Measurements from ENCODE around the gene ZNF345.

Gene ZNF345

GRCh38 chr19:36850559-36851442 is at the start of gene ZNF345:
TSS of gene ZNF345 (plus strand) at chr19:36850876. CDS start at chr19:36876831, 25,955 bp downstream.
- in situ Hi-C loops (cut with HindIII; ENCODE audit: low sequenced_read_pairs) = no loop called here

GRCh38 chr19:36805364-36805763 is 45.3 kb upstream of the ZNF345 start:
- in situ Hi-C loops (cut with HindIII; ENCODE audit: low sequenced_read_pairs) = no loop called here

DNA sequence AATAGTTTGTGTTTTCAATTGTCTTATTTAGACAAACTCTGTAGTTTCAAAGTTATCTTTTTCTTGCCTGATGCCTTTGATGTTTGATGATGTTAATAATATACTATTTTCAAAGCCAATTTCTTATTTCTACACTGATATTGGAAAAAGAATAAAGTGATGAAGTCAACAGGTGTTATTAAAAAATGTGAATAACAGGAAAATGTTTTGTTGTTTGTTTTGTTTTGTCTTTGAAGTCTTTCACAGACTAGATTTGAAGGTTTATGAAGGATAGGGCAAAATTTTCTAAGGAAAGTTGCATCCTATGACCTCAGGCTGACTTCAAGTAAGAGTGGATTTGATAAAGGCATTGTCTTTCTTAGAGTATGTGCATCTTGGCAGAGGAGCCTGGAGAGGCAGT is 43.6 kb upstream of the ZNF345 start:
- in situ Hi-C loops (cut with HindIII; ENCODE audit: low sequenced_read_pairs) = no loop called here

DNA sequence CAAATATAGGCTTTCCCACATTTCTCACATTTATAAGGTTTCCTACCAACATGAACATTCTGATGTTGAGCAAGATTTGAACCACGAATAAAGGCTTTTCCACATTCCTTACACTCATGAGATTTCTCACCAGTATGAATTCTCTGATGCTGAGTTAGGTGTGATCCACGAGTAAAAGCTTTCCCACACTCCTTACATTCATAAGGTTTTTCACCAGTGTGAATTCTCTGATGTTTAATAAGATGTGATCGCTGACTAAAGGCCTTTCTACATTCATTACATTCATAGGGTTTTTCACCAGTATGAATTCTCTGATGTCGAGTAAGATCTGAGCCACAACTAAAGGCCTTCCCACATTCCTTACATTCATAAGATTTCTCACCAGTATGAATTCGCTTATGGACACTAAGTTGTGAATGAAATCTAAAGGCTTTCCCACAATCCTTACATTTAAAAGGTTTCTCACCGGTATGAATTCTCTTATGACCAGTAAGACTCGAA is 31.5 kb upstream of the ZNF345 start:
- in situ Hi-C loops (cut with HindIII; ENCODE audit: low sequenced_read_pairs) = no loop called here

- in situ Hi-C loops (cut with HindIII; ENCODE audit: low sequenced_read_pairs) = no loop called here
These were observed 28.9 kb upstream of the ZNF345 start for GRCh38 chr19:36821758-36822157.

GRCh38 chr19:36833430-36833829 is 17.2 kb upstream of the ZNF345 start:
- in situ Hi-C loops (cut with HindIII; ENCODE audit: low sequenced_read_pairs) = no loop called here

- in situ Hi-C loops (cut with HindIII; ENCODE audit: low sequenced_read_pairs) = no loop called here
These were observed 13.3 kb upstream of the ZNF345 start for GRCh38 chr19:36837176-36837905.

DNA sequence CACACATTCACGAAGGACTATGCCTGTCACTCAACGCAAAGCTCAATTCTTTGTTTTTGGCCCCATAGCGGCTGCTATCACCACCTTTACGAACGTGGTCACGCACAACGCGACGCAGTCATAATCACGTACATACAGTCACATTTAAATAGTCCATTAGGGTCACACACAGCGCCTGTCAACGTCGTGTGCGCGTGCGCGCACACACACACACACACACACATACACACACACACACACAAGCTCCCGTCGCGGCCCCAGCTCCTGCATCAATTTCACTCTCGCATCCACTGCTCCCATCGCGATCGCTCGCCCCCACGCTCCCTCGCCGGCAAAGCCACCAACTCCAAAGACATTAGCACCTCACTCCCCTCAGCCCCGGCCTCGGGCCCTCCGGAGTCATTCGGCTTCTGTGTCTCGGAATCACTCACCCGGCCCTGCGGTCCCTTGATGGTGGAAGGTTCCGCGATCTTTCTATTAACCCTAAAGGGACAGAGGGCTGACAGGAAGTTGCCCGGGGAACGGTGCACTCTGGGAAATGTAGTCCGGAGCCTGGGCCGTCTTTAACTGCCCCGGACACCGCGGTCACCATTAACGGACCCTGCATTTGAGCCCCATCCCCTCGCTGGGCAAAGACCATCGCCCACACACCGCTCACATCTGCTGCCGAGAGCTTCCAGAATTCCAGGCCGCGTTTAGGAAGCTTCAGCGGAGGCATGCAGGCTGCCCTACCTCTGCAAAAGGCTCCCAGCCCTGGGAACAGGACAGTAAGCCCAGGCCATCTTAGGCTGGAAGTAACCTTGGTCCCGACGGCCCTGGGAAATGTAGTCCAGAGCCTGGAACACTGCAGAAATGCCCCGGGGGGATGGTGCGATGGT is 12.5 kb upstream of the ZNF345 start, which contains the start of gene ZNF790:
Gene ZNF790 (minus strand): TSS at position 482 of the 878 bp plus-strand sequence. CDS start 12,768 bp downstream, outside the sequence.
- in situ Hi-C loops (cut with HindIII; ENCODE audit: low sequenced_read_pairs) = no loop called here

GRCh38 chr19:36838784-36839324 is 11.8 kb upstream of the ZNF345 start:
- in situ Hi-C loops (cut with HindIII; ENCODE audit: low sequenced_read_pairs) = no loop called here

DNA sequence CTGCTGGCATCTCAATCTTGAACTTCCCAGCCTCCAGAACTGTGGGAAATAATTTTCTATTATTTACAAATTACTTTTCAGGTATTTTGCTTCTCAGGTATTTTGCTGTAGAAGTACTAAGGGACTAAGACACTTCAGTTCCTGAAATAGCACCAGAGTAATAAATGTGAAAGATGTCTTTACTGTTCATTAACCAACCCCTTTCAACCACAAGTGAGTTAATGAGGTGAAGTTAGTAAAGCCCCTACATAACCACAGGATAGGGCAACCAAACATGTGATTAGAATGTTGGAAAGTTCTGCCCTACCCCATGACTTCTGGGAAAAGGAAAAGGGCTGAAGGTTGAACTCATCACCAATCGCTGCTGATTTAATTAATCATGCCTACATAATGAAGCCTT is 2.7 kb upstream of the ZNF345 start:
- in situ Hi-C loops (cut with HindIII; ENCODE audit: low sequenced_read_pairs) = no loop called here

DNA sequence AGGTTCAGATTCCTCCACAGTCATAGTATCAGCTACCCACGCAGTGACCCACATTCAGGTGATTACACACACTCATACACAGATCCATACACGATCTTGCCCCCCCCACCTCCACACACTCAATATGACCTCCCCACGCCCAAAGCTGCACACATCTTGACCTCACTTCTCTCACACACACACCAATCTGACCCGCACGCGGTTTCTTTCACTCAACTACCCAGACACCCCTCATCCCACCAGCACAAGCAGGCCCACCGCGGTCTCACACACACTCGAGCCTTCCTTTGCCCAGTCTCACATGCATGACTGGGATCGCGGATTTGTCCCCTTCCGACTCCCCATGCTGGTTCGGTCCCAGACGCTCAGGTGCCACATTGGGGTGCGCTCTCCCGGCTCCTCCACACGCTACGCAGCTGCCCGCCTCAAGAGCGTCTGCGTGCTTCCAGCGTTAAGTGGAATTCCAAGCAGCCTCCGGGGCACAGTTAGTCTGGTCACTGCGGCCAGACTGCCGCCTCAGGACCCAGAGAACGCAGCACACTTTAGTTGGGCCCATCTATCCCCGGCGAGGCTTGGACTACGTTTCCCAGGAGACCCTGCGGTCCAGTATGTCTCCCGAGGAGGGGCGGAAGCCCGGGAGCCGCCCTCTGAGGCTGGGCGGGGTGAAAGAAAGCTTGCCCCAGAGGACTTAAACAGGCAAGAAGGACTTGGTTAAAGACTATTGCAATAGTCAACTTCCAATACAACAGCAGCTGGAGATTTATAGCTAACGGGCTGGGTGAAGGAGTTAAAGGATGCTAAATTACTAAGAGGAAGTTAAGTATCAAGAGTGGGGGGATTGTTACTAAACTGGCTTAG is 746 bp upstream of the ZNF345 start:
- in situ Hi-C loops (cut with HindIII; ENCODE audit: low sequenced_read_pairs) = no loop called here

DNA sequence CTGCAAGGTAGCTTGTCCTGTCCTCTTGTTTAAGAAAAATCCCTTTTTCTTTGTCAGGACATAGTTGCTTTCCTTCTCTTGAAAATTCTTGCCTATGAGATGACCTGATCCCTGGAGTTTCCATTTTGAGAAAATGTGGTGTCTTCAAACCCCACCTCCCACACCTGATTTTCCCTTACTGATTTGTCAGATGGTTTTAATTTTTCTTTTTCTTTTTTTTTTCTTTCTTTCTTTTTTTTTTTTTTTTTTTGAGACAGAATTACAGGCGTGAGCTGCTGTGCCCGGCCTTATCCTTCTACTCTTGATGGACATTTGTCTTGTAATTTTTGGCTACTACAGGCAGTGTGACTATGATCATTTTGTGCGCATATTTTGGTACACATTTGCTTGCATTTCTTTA is 1.2 kb downstream of the ZNF345 start:
- in situ Hi-C loops (cut with HindIII; ENCODE audit: low sequenced_read_pairs) = no loop called here

DNA sequence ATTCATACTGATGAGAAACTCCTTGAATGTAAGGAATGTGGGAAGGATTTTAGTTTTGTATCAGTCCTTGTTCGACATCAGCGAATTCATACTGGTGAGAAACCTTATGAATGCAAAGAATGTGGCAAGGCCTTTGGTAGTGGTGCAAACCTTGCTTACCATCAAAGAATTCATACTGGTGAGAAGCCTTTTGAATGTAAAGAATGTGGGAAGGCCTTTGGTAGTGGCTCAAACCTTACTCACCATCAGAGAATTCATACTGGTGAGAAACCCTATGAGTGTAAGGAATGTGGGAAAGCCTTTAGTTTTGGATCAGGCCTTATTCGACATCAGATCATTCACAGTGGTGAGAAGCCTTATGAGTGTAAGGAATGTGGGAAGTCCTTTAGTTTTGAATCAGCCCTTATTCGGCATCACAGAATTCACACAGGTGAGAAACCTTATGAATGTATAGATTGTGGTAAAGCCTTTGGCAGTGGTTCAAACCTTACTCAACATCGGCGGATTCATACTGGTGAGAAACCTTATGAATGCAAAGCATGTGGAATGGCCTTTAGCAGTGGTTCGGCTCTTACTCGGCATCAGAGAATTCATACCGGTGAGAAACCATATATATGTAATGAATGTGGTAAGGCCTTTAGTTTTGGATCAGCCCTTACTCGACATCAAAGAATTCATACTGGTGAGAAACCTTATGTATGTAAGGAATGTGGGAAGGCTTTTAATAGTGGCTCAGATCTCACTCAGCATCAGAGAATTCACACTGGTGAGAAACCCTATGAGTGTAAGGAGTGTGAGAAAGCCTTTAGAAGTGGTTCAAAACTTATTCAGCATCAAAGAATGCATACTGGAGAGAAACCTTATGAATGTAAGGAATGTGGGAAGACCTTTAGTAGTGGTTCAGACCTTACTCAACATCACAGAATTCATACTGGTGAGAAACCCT is 26.6 kb downstream of the ZNF345 start:
- in situ Hi-C loops (cut with HindIII; ENCODE audit: low sequenced_read_pairs) = no loop called here

GRCh38 chr19:36891768-36892357 is 41.2 kb downstream of the ZNF345 start:
- in situ Hi-C loops (cut with HindIII; ENCODE audit: low sequenced_read_pairs) = no loop called here

- in situ Hi-C loops (cut with HindIII; ENCODE audit: low sequenced_read_pairs) = no loop called here
These were observed 44.2 kb downstream of the ZNF345 start for GRCh38 chr19:36894849-36895383.

DNA sequence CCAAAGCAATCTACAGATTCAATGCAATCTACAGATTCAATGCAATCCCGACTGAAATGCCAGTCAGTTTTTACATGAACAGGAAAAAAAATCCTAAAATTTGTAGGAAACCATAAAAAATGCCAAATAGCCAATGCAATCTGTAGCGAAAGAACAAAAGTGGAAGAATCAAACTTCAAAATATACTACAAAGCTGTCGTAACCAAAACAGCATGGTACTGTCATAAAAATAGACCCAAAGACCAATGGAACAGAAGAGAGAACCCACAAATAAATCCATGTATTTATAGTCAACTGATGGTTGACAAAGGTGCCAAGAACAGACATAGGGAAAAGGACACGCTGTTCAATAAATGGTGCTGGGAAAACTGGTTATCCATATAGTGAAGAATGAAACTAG is 47.7 kb downstream of the ZNF345 start:
- in situ Hi-C loops (cut with HindIII; ENCODE audit: low sequenced_read_pairs) = no loop called here

- in situ Hi-C loops (cut with HindIII; ENCODE audit: low sequenced_read_pairs) = no loop called here
These were observed 65.5 kb downstream of the ZNF345 start, which contains the start of the genes ZNF568 and ZNF829 for GRCh38 chr19:36915992-36916830. TSS of gene ZNF568 (plus strand) at chr19:36916332. CDS start at chr19:36922771, 6,439 bp downstream. TSS of gene ZNF829 (minus strand) at chr19:36916291. CDS start at chr19:36915167, 1,124 bp downstream.
